Fibroblast of skin of scalp (primary cell): ENCODE results near the gene RHOD.
A peak's percentile ranks its signal among the peaks of the same experiment; 100 is the strongest.

Experiments used
- DNase-seq: peaks from one replicate; pipeline ENCODE4 v3.0.0-alpha.2; 2013

Gene RHOD

DNA sequence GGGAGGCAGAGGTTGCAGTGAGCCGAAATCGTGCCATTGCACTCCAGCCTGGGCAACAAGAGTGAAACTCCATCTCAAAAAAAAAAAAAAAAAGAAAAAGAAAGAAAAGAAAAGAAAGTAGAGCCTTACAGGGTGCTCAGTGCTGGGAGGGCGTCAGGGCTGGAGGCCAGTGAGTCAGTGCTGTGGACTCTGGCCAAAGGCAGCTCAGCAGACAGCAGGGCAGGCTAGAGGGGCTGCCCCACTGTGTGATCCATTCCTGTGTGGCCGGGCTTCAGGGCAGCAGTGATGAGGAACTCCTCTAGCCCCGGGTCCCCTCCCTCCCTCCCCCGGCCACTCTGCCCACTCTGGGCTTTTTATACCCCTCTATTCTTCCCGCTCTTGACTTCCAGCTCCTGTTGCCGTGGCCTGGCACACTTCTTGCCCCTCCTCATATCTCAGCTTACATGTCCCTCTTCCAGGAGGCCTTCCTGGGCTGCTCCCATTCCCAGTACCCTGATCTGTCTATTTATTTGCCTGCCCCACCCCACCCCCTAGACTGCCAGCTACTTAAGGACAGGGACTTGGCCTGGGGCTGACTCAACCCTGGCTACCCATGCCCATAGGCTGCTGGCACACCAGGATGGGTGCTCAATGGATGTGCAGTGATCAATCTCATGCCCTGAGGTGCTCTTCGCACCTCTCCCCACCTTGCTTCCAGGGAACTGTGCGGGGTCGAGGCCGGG, 23.7 kb upstream of the RHOD start:
- DNase-seq, result peak; percentile 93

DNA sequence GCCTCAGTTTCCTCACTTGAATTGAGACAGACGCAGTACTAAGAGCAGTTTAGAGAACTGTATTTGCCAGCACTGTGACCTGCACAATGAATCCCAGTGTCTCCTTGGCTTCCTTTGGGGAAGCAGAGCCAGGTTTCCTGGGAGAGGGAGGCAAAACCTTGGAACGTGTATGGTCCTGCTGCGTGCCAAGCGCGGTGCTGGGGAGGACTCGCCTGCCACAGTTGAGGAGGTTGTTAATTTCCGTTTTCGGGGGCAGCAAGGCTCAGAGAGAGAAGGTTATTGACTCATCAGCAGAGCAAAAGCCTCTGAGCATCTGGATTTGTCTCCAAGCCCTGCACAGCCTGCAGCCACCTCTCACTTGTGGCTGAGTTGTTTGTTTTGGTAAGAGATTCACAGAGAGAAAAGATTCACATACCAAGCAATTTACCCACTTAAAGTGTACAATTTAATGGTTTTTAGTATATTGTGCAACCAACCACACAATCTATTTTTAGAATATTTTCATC, 22.9 kb upstream of the RHOD start:
- DNase-seq, result peak; percentile 98

DNA sequence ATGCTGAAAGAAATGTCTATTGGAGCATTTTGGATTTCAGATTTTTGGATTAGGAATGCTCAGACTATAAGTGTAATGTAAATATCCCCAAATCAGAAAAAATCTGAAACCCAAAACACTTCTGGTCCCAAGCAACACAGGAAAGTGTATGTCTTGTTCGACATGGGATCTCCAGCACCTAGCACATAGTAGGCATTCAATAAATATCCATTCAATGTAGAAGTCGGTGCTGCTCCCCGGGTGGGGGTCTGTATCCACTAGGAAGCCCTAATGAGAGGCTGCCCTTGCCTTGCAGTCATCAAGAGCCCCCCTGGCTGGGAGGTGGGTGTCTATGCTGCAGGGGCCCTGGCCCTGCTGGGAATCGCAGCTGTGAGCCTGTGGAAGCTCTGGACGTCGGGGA, 22.3 kb upstream of the RHOD start:
- DNase-seq, result no peak

DNA sequence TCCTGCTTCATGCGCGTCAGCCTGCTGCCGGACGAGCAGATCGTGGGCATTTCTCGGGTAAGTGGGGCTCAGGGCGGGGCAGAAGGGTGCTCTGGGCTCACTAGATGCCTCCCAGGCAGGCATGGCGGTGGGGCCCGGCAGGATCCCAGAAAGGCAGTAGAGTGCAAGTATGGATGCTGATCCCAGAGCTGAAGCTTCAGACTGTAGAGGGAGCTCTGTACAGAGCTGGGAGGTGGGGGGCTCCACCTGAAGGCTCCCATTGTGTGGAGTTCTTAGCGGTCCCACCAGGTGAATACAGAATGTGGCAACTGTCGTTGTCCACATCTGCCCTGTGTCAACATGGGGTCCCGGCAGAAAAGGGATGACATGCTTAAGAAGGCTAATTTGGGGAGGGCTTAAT, 16.5 kb upstream of the RHOD start:
- no peak for DNase-seq

DNA sequence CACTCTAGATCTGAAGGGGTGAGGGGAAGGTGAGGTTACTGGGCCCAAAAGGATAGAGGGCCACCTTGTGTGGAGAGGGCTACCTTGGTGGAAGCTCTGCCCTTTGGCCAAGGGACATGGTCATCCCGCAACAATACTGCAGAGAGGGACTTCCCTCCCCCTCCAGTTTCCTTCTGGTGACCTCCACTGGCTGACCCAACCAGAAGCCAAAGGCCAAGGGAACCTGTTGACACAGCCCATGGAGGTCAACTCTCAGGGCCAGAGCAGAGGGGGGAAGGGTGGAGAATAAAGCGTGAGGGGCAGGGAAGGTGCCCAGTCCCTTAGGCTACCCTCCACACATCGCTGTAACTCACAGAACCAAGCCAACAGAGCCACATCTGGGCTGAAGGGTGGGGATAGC, 15.0 kb upstream of the RHOD start:
- DNase-seq, result no peak

DNA sequence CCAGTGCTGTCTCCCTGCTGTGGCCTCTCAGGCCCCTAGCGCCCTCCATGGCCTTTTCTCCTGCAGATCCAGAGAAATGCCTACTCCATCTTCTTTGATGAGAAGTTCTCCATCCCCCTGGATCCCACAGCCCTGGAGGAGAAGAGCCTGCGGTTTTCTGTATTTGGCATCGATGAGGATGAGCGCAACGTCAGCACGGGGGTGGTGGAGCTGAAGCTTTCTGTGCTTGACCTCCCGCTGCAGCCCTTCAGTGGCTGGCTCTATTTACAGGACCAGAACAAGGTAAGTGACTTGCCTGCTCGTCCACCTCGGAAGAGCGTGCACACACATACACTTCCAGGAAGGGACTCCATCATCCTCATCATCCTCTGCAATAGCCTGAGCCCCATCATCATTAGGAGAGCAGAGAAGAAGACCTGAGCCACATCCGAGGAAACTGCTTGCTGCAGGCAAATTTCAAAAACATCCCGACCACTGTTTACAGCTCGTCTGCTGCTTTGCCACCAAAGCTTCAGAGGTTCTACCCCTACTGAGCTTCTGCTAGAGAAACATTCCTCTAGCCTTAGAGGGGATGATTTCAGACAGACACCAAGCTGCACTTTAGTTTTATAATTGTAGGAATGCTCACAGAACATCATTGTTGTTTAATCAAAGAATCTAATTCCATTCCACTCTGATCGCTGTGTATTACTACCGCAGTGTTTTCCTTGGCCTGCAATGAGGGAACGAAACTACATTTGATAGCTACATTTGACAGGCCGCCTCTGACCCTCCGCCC, 12.9 kb upstream of the RHOD start:
- peak; percentile 52 for DNase-seq

DNA sequence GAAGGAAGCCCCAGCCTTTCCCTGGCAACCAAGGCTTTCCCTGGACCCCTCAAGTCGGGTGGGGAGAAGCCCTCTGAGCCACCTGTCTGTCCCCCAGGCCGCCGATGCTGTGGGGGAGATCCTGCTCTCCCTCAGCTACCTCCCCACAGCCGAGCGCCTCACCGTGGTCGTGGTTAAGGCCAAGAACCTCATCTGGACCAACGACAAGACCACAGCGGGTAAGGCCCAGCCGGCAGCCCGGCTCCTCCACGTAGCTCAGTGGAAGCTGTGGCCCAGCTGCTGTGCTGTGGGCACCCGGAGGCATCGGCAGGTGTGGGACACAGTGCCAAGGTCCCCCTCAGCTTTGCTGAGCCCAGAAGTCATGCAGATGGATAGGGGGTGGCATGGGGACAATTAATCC, 12.2 kb upstream of the RHOD start:
- DNase-seq, result no peak

DNA sequence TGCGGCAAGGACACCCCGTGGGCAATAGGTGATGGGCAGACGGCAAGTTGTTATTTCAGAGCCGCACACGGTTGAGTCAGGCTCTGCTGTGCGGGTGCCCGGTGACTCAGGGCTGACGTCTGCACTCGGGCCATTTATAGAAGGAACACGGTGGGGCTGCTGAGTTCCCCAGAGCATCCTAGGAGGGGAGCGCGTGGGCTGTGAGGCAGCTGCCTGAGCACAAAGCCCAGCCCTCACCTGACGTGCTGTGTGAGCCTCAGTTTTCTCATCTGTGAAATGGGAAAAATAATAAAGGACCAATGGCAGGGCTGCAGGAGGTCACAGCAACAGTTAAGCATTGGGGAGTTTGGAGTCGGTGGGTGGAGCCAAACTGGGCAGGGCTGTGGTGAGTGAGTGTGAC, 11.3 kb upstream of the RHOD start:
- peak; percentile 70 for DNase-seq

DNA sequence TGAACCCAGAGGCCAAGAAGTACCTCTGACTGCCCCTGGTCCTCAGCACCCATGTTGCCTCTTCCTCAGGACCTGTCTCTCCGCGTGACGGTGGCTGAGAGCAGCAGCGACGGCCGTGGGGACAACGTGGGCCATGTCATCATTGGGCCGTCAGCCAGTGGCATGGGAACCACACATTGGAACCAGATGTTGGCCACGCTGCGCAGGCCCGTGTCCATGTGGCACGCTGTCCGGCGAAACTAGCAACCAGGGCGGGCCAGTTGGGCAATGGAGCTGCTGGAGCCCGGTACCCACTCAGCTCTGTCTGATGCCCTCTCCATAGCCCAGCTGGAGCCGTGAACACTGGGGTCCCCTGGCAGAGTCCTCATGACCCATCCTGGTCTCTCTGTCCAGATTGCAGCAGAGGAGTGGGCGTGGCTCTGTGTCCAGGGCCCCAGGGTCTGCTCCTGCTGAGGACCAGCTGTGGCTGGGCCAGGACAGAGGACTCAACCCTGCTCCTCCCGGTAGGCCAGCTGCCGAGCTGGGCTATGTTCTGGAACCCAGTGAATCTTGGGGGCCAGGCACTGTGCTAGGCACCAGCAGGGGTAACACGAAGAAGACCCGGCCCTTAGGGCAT, 8.0 kb upstream of the RHOD start:
- no peak for DNase-seq

DNA sequence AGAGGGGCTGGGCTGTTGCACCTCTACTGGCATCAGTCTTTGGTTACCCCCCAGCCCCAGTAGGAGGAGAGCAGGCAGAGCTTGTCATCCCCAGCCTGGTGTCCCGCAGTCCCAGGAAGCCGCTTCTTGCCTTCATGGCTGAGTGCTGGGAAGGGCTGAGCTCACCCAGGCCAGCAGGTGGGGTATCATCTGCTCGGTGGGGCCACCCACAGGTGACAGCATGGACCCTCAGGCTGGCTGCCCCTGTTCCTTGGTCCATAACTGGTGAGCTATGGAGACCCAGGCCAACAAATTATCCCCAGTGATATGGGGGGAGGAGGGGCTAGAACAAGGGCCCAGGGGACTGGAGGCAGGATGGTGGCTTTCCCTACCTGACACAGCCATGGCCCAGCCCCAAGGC, 6.5 kb upstream of the RHOD start:
- DNase-seq, result no peak

DNA sequence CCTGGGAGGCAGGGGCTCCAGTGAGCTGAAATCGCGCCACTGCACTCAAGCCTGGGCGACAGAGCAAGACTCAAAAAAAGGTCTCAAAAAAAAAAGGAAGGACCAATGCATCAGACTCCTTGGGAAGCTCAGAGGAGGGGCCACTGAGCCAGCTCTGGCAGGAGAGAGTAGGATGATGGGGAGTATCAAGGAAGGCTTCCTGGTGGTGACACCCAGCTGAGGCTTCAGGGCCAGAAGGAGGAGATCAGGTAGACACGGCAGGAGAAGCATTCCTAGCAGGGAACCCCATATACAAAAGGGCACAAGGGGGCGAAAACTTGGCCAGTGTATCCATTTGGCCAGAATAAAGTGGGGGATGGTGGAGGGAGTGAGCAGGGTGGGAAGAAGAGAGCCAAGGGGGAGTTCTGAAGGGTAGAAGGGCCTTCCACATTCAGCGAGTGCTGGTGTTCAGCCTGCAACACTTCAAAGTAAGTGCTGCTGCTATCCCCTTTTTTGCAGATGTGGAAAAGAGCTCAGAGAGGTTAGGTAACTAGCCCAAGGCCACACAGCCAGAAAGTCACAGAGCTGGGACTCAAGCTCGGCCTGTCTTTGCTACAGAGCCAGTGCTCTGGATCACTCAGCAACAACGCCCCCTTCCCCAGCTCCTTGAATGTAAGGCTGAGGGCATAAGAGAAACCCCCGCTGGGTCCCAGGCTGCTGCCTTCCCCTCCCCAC, 5.3 kb upstream of the RHOD start:
- DNase-seq, result no peak

DNA sequence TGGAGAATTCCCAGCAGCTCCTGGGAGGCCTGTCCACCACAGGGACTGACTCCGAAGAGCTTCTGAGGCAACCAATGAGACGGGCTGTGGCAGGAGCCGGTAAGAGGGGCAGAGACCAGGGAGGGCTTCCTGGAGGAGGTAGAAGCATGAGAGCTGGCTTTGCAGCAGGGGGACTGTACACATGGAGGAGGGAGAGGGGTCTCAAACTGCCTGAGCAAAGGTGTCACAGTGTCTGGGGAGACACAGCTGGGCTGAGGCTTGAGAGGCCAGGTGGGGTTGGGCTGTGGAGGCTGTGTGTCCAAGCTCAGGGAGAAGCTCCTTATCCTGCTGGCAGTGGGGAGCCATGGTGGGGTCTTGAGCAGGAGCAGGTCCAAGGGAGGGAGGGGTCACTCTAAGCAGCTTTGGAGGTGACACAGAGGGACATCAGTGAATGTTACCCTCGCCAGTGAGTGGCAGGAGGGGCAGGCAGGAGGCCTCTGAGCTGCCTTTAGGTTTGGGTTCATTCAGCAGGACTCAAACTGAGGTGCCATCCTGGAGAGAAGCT, 4.6 kb upstream of the RHOD start:
- DNase-seq, result no peak

DNA sequence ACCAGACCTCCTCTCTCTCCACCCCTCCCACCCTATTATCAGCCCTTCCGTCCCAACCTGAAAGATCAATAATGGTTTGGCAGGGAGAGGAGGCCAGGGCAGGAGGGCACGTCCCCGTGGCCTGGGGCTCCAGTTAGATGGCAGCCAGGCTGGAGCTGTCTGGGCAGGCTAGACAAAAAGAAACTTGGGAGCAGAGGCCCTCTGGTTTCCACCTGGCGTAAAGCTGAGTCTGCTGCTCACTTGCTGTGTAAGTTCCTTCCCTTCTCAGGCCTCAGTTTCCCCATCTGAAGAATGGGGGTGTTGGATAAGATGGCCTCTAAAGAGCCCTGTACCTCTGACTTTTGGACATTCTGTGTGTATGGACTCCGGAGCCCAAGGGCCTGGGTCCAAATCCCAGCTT, 3.8 kb upstream of the RHOD start:
- DNase-seq, result no peak

DNA sequence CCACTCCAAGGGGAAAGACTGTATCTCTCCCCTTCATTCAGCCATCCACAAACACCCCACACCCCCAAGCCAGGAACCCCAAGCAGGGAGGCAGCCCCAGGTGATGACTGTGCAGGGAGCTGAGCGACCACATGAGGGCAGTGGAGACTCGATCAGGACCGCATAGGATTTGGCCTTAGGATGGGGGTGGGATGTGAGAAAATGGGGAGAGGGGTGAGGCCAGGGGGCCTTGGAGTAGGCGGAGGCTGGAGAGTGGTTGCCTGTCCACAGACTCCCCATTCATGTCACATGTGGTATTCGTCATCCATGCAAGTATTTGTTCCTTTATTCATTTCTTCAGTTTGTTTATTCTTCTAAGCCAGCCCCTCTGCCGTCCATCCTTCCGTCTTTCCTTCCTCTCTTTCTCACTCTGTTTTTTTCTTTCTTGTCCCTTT, 2.7 kb upstream of the RHOD start:
- DNase-seq, result peak; percentile 47

DNA sequence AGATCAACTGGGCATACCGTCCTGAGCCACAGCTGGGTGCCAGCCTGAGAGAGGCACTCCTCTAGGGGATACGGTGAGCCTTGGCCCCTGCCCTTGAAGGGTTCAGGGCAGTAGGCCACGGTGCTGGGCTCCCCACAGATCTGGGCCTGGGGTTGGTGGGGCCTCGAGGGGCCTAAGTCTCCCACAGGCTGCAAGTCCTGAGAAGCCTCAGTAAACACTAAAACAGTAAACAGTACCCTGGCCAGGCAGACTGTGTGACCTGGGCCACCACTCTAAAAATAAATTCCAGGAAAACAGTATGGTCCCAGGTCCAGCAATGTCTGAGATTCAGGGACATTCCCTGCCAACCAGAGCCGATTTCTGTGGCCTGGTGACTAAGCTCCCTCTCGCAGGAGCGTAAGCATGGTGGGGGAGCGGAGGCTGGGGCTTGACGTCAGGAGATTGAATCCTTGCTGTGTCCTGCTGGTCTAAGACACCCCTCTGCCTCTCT, 2.3 kb upstream of the RHOD start:
- peak; percentile 68 for DNase-seq

DNA sequence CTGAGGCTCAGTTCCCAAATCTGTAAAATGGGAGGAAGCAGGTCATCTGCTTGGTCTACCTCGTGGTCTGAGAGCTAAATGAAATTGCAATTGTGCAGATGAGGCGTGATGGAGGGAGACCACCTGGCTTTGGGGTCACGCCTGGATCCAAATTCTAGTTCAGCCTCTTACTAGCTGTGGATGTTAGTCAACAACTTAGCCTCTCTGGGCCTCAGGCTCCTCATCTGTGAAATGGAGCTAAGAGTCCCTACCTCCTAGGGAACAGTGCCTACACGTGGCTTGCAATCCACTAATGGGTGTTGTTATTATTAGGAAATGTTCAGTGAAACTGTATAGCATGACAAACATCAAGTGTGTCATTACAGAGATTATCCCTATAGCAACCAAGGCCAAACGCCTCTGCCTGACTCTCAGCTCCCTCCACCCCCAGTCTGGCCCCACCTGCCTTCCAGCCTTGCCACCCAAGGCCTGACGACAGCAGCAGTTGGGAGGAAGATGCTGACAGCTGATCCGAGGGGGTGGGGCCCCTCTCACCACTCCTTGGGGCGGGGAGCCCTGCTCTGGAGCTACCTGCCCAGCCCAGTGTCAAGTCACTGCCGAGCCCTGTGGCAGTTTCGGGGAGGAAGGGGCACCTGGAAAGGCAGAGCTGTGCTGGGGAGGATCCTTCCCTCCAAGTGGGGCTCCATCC, 1.7 kb upstream of the RHOD start:
- peak; percentile 45 for DNase-seq

DNA sequence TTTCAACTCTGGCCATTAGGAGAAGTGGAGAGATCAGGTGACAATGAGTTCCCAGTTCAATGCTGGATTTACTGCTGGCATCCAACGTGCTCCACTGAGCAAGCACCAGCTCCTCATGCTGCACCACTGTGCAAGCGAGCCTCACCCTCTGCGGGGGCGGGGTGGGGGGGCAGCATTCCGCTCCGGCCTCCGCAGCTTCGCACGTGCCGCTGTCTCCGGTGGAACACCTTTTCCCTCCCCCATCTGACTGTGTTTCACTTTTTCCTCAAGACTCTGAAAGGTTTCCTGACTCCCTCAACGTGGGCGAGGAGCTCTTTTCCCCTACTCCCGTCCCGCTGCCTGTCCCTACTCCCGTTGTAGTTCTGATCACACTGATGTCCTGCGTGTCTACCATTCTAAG, 835 bp upstream of the RHOD start:
- DNase-seq, result no peak

DNA sequence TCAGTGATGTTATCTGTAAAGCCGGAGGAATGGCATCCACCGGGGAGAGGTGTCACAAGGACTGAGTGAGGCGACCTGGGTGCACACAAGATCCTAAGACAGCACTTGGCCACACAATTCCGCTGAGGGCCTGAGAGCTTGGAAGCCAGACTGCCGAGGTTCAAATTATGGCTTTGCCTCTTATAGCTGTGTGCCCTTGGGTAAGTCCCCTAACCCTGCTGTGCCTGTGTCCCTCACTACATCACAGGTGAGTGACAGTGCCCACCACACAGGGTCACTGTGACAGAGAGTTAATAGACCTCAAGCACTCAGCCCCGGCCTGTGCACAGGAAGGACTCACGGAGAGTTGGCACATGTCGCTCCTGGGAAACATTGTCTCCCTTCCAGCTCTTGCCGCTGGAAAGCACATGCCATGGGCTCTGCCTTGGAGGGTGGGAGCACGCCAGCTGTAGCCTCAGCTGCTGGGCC, 592 bp downstream of the RHOD start:
- DNase-seq, result no peak

DNA sequence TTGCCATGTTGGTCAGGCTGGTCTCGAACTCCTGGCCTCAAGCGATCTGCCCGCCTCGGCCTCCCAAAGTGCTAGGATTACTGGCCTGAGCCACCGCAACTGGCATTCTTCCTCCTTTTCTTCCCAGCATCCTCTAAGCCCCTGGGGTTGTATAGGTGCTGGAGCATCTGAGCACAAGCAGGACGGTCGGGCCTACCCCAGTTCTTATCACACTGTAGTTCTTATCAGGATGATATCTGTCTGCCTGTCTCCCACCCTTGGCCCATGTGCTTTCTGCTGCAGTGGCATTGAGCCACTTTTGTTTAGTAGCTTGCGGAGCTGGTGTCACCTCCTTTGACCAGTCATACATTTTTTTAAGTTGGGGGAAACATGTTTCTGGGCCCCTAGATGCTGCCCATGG, 1.9 kb downstream of the RHOD start:
- no peak for DNase-seq

DNA sequence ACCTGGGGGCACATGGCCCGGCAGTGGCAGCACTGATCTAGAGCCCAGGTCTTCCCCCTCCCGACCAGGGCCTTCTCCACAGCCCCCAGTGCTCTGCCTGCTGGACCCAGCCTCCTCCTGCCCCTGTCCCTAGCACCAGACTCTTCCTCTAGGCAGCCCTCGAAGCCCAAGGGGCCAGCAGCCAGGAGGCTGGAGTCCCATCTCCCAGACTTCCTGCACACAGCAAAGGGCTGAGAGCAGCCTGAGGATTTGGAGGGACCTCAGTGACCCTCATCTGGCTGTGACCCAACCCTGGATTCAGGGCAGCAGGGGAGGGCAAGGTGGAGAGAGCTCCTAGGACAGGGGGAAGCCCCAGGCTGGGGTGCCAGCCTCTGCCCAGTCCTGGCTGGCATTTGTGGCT, 3.0 kb downstream of the RHOD start:
- DNase-seq, result no peak

DNA sequence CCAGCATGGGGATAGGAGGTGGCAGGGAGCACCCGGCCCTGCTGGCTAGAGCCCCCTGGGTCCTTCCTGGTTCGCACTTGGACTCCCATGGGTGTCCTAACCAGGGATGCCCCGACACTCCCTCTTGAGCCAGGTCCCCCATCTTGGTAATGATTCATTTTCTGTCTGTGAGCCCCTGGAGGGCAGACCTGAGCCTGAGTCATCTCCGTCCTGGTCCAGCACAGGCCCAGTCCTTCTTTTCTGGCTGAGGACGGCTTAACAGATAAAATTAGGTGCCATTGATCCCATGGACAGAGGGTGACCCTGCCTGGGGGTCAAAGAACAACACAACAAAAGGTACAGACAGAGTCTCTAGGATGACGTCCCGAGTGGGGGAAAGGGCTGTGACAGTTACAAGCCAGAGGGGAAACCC, 3.5 kb downstream of the RHOD start:
- no peak for DNase-seq
